ENCODE results near the gene LRPPRC. TPM values are rescaled to one million over a fixed set of nuclear protein-coding genes. Genes with fewer than 3 reads are reported as not detected.

Gene LRPPRC
- polyA plus RNA-seq, 1 of the 3 experiments (the other 2 are of a cell fraction): 31.4 TPM

GRCh38 chr2:43993437-43993836 is 2.4 kb downstream of the LRPPRC start:
- CTCF ChIA-PET: no interaction called here
- Histone ChIP-seq H3K36me3 (replicated peaks in 1 of 2; ENCODE audit: control insufficient read depth in 1 of 2, insufficient read depth in 2 of 2, low read length in 1 of 2) (peaks cover 22 to 37% of the 10 kb centered on the region in 2 experiments), H3K4me3 (ENCODE audit: low read depth in 2 of 2, low read length in 1 of 2) (no peak overlapping the region), H3K9me3 (no peaks in the 10 kb centered on the region), H3K9me2 (no peaks in the 10 kb centered on the region), H3K79me2 (ENCODE audit: insufficient read depth) (peaks cover 74% of the 10 kb centered on the region), H3K27me3 (ENCODE audit: insufficient read depth) (no peaks in the 10 kb centered on the region), H2AFZ (ENCODE audit: low read depth) (no peak overlapping the region), H3K9ac (no peak overlapping the region), H3K4me1 (ENCODE audit: control insufficient read depth in 1 of 2, insufficient read depth in 2 of 2, low read depth in 1 of 2, low read length in 1 of 2) (peaks cover 9 to 14% of the 10 kb centered on the region in 2 experiments; a peak in 2 of 4 replicates), H4K20me1 (ENCODE audit: insufficient read depth) (peaks cover 56% of the 10 kb centered on the region), H3F3A (replicated peaks; ENCODE audit: insufficient read depth) (no peaks in the 10 kb centered on the region), H3K4me2 (0 out of 2 replicates have a peak overlapping the region, but pooled peaks have one; percentile 88), H3K27ac (ENCODE audit: low read depth in 2 of 2, low read length in 1 of 2) (no peak overlapping the region)
- no peak for DNase-seq
- TF ChIP-seq USF2 (IDR thresholded peaks at IDR 0.05; ENCODE audit: borderline replicate concordance, low read depth, low read length) (no peak), NRF1 (IDR thresholded peaks at IDR 0.05; ENCODE audit: low read depth, low read length) (no peak), NFIC (IDR thresholded peaks at IDR 0.05; ENCODE audit: borderline replicate concordance) (no peak), SMC3 (IDR thresholded peaks at IDR 0.05; ENCODE audit: low read depth, low read length) (no peak), SIN3A (IDR thresholded peaks at IDR 0.05; ENCODE audit: borderline replicate concordance, low read depth, low read length) (no peak), TAF1 (IDR thresholded peaks at IDR 0.05; ENCODE audit: borderline replicate concordance, low read depth, low read length) (no peak), FOXJ3 (CRISPR knock-in tag; IDR thresholded peaks at IDR 0.05) (no peak), RXRA (IDR thresholded peaks at IDR 0.05; ENCODE audit: borderline replicate concordance, low read depth) (no peak)
- whole genome bisulfite sequencing (ENCODE audit: low lambda C conversion rate): 83% methylated on average over 5 of the region's 5 CpGs
- POLR2A ChIA-PET: no interaction called here

- Histone ChIP-seq H3F3A (replicated peaks; ENCODE audit: insufficient read depth) (no peaks in the 10 kb centered on the region), H3K9me3 (no peaks in the 10 kb centered on the region), H3K79me2 (ENCODE audit: insufficient read depth) (peaks cover 100% of the 10 kb centered on the region), H3K9ac (no peak overlapping the region), H3K4me2 (no peak overlapping the region), H3K4me1 (ENCODE audit: control insufficient read depth in 1 of 2, insufficient read depth in 2 of 2, low read depth in 1 of 2, low read length in 1 of 2) (peaks cover 4 to 10% of the 10 kb centered on the region in 2 experiments; a peak in 2 of 4 replicates), H3K27me3 (ENCODE audit: insufficient read depth) (no peaks in the 10 kb centered on the region), H3K27ac (ENCODE audit: low read depth in 2 of 2, low read length in 1 of 2) (no peak overlapping the region), H4K20me1 (ENCODE audit: insufficient read depth) (peaks cover 70% of the 10 kb centered on the region), H2AFZ (ENCODE audit: low read depth) (no peak overlapping the region), H3K36me3 (replicated peaks in 1 of 2; ENCODE audit: control insufficient read depth in 1 of 2, insufficient read depth in 2 of 2, low read length in 1 of 2) (peaks cover 29 to 40% of the 10 kb centered on the region in 2 experiments), H3K4me3 (ENCODE audit: low read depth in 2 of 2, low read length in 1 of 2) (no peak overlapping the region), H3K9me2 (no peaks in the 10 kb centered on the region)
- CTCF ChIA-PET: no interaction called here
- POLR2A ChIA-PET: no interaction called here
- DNase-seq: no peak
- TF ChIP-seq ELF1 (IDR thresholded peaks at IDR 0.05) (no peak), RCOR1 (IDR thresholded peaks at IDR 0.05; ENCODE audit: low read length) (no peak), NRF1 (IDR thresholded peaks at IDR 0.05; ENCODE audit: low read depth, low read length) (no peak), TEAD4 (IDR thresholded peaks at IDR 0.05; ENCODE audit: borderline replicate concordance, insufficient read depth) (no peak), FOXJ3 (CRISPR knock-in tag; IDR thresholded peaks at IDR 0.05) (no peak), FOSL2 (IDR thresholded peaks at IDR 0.05; ENCODE audit: borderline replicate concordance, low read depth) (no peak), FOXM1 (IDR thresholded peaks at IDR 0.05; ENCODE audit: low read depth) (no peak), GABPA (IDR thresholded peaks at IDR 0.05; ENCODE audit: low read depth) (no peak), PBX3 (IDR thresholded peaks at IDR 0.05) (no peak), USF1 (IDR thresholded peaks at IDR 0.05; ENCODE audit: borderline replicate concordance, low read depth) (no peak), JUND (IDR thresholded peaks at IDR 0.05) (no peak), MXI1 (IDR thresholded peaks at IDR 0.05; ENCODE audit: low read depth, low read length) (no peak), NFIC (IDR thresholded peaks at IDR 0.05; ENCODE audit: borderline replicate concordance) (no peak), RXRA (IDR thresholded peaks at IDR 0.05; ENCODE audit: borderline replicate concordance, low read depth) (no peak), RFX5 (IDR thresholded peaks at IDR 0.05; ENCODE audit: low read length) (no peak), CTCF (IDR thresholded peaks at IDR 0.05) (no peak)
- 89% methylated on average over 4 of the region's 4 CpGs for WGBS (ENCODE audit: low lambda C conversion rate)
Measured at GRCh38 chr2:43989545-43989944, 6.2 kb downstream of the LRPPRC start.

Data from SK-N-SH (cell line).